ENCODE results near the gene DAO. TPM values are rescaled to one million over a fixed set of nuclear protein-coding genes. Genes with fewer than 3 reads are reported as not detected.

Gene DAO
- polyA plus RNA-seq, 1 of the 3 experiments (the other 2 are of a cell fraction) = not detected

- CTCF ChIA-PET = no interaction called here
- H2AFZ ChIP-seq (ENCODE audit: low read depth) = no peak overlapping the region
- H3K27ac ChIP-seq (ENCODE audit: low read depth in 2 of 2, low read length in 1 of 2) = no peak overlapping the region
- H3K4me3 ChIP-seq (ENCODE audit: low read depth in 2 of 2, low read length in 1 of 2) = no peak overlapping the region
- H3K36me3 ChIP-seq (replicated peaks in 1 of 2; ENCODE audit: control insufficient read depth in 1 of 2, insufficient read depth in 2 of 2, low read length in 1 of 2) = peaks cover 0 to 4% of the 10 kb centered on the region in 2 experiments
- H3F3A ChIP-seq (replicated peaks; ENCODE audit: insufficient read depth) = peaks cover 14% of the 10 kb centered on the region
- H3K9me2 ChIP-seq = no peaks in the 10 kb centered on the region
- H3K4me2 ChIP-seq = no peak overlapping the region
- peaks cover 28% of the 10 kb centered on the region for H3K79me2 ChIP-seq (ENCODE audit: insufficient read depth)
- no peaks in the 10 kb centered on the region for H3K9me3 ChIP-seq
- WGBS (ENCODE audit: low lambda C conversion rate) = 96% methylated on average over 1 of the region's 1 CpG
- peaks cover 6 to 17% of the 10 kb centered on the region in 2 experiments; a peak in 2 of 4 replicates for H3K4me1 ChIP-seq (ENCODE audit: control insufficient read depth in 1 of 2, insufficient read depth in 2 of 2, low read depth in 1 of 2, low read length in 1 of 2)
- POLR2A ChIA-PET = no interaction called here
- no peak for DNase-seq
- no peak for TF ChIP-seq RFX5 (IDR thresholded peaks at IDR 0.05; ENCODE audit: low read length)
- TF ChIP-seq SMC3 (IDR thresholded peaks at IDR 0.05; ENCODE audit: low read depth, low read length) = no peak
- no peak for TF ChIP-seq MEF2A (IDR thresholded peaks at IDR 0.05; ENCODE audit: borderline replicate concordance, low read depth)
- TF ChIP-seq GABPA (IDR thresholded peaks at IDR 0.05; ENCODE audit: low read depth) = no peak
- TF ChIP-seq YY1 (IDR thresholded peaks at IDR 0.05; ENCODE audit: low read depth) = no peak
- no peak for TF ChIP-seq POLR2AphosphoS5 (IDR thresholded peaks at IDR 0.05; ENCODE audit: low read depth, low read length)
- TF ChIP-seq JUND (IDR thresholded peaks at IDR 0.05) = no peak
- no peak for TF ChIP-seq TEAD4 (IDR thresholded peaks at IDR 0.05; ENCODE audit: borderline replicate concordance, insufficient read depth)
- no peak for TF ChIP-seq CHD2 (IDR thresholded peaks at IDR 0.05; ENCODE audit: low read length, partially characterized antibody)
- no peak for TF ChIP-seq FOXM1 (IDR thresholded peaks at IDR 0.05; ENCODE audit: low read depth)
- TF ChIP-seq, protein P1, sequence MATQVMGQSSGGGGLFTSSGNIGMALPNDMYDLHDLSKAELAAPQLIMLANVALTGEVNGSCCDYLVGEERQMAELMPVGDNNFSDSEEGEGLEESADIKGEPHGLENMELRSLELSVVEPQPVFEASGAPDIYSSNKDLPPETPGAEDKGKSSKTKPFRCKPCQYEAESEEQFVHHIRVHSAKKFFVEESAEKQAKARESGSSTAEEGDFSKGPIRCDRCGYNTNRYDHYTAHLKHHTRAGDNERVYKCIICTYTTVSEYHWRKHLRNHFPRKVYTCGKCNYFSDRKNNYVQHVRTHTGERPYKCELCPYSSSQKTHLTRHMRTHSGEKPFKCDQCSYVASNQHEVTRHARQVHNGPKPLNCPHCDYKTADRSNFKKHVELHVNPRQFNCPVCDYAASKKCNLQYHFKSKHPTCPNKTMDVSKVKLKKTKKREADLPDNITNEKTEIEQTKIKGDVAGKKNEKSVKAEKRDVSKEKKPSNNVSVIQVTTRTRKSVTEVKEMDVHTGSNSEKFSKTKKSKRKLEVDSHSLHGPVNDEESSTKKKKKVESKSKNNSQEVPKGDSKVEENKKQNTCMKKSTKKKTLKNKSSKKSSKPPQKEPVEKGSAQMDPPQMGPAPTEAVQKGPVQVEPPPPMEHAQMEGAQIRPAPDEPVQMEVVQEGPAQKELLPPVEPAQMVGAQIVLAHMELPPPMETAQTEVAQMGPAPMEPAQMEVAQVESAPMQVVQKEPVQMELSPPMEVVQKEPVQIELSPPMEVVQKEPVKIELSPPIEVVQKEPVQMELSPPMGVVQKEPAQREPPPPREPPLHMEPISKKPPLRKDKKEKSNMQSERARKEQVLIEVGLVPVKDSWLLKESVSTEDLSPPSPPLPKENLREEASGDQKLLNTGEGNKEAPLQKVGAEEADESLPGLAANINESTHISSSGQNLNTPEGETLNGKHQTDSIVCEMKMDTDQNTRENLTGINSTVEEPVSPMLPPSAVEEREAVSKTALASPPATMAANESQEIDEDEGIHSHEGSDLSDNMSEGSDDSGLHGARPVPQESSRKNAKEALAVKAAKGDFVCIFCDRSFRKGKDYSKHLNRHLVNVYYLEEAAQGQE (IDR thresholded peaks at IDR 0.05; ENCODE audit: low read depth, low read length) = no peak
- TF ChIP-seq RXRA (IDR thresholded peaks at IDR 0.05; ENCODE audit: borderline replicate concordance, low read depth) = no peak
- TF ChIP-seq CTCF (IDR thresholded peaks at IDR 0.05) = no peak
- H3K9ac ChIP-seq = no peak overlapping the region
- no peaks in the 10 kb centered on the region for H3K27me3 ChIP-seq (ENCODE audit: insufficient read depth)
- no peaks in the 10 kb centered on the region for H4K20me1 ChIP-seq (ENCODE audit: insufficient read depth)
Measured at GRCh38 chr12:108859923-108860291, 20.0 kb upstream of the DAO start.

GRCh38 chr12:108860443-108860842 is 19.4 kb upstream of the DAO start:
- no peak overlapping the region for H3K27ac ChIP-seq (ENCODE audit: low read depth in 2 of 2, low read length in 1 of 2)
- peaks cover 8% of the 10 kb centered on the region for H3F3A ChIP-seq (replicated peaks; ENCODE audit: insufficient read depth)
- no peak overlapping the region for H3K4me2 ChIP-seq
- DNase-seq = no peak
- H4K20me1 ChIP-seq (ENCODE audit: insufficient read depth) = no peaks in the 10 kb centered on the region
- no peak overlapping the region for H2AFZ ChIP-seq (ENCODE audit: low read depth)
- no peak overlapping the region for H3K4me3 ChIP-seq (ENCODE audit: low read depth in 2 of 2, low read length in 1 of 2)
- ChIA-PET CTCF (no interaction called here), POLR2A (no interaction called here)
- 91% methylated on average over 6 of the region's 6 CpGs for WGBS (ENCODE audit: low lambda C conversion rate)
- H3K9me2 ChIP-seq = no peaks in the 10 kb centered on the region
- H3K36me3 ChIP-seq (replicated peaks in 1 of 2; ENCODE audit: control insufficient read depth in 1 of 2, insufficient read depth in 2 of 2, low read length in 1 of 2) = no peaks in the 10 kb centered on the region
- no peaks in the 10 kb centered on the region for H3K9me3 ChIP-seq
- H3K79me2 ChIP-seq (ENCODE audit: insufficient read depth) = peaks cover 22% of the 10 kb centered on the region
- no peak overlapping the region for H3K9ac ChIP-seq
- no peaks in the 10 kb centered on the region for H3K27me3 ChIP-seq (ENCODE audit: insufficient read depth)
- TF ChIP-seq, protein P1 (IDR thresholded peaks at IDR 0.05; ENCODE audit: low read depth, low read length) = no peak
- TF ChIP-seq JUND (IDR thresholded peaks at IDR 0.05) (no peak), RFX5 (IDR thresholded peaks at IDR 0.05; ENCODE audit: low read length) (no peak), ELF1 (IDR thresholded peaks at IDR 0.05) (no peak), NRF1 (IDR thresholded peaks at IDR 0.05; ENCODE audit: low read depth, low read length) (no peak), MEF2A (IDR thresholded peaks at IDR 0.05; ENCODE audit: borderline replicate concordance, low read depth) (no peak), CHD2 (IDR thresholded peaks at IDR 0.05; ENCODE audit: low read length, partially characterized antibody) (no peak)
- H3K4me1 ChIP-seq (ENCODE audit: control insufficient read depth in 1 of 2, insufficient read depth in 2 of 2, low read depth in 1 of 2, low read length in 1 of 2) = peaks cover 6 to 17% of the 10 kb centered on the region in 2 experiments; a peak in 2 of 4 replicates
